Left kidney (tissue), 2 donors: ENCODE results near the gene USP31. TPM values are rescaled to one million over a fixed set of nuclear protein-coding genes. Genes with fewer than 3 reads are reported as not detected.

Experiments
- DNase-seq: peaks from one replicate; pipeline ENCODE4 v3.0.0-alpha.2; 2013
- polyA plus RNA-seq: library from polyadenylated mRNA; unstranded; fragments of 120-200 nt; gene quantifications from one replicate; pipeline ENCODE4 v1.2.1, GENCODE V29; 2013; ENCODE audit not compliant: insufficient read length

USP31 gene
- polyA plus RNA-seq, 1 donor: 8.4 TPM

- DNase-seq: peak; percentile 51
Observed at GRCh38 chr16:23016368-23016767, 132.9 kb downstream of the USP31 start.

- DNase-seq: no peak
Observed at GRCh38 chr16:23015580-23015979, 133.7 kb downstream of the USP31 start.

- no peak for DNase-seq
Observed at GRCh38 chr16:23014592-23014991, 134.7 kb downstream of the USP31 start.

Other genes starting within 250 kb of the USP31 start
- gene SCNN1G, start 33.3 kb upstream of the USP31 start, polyA plus RNA-seq: 38.1 TPM
- 14.1 TPM for gene SCNN1B, start 152.8 kb upstream of the USP31 start, polyA plus RNA-seq